PC-9 (cell line): ENCODE data around the gene SRSF2. TPM values are rescaled to one million over a fixed set of nuclear protein-coding genes. Genes with fewer than 3 reads are reported as not detected.

Experiments used
- BruUV-seq: library from RNA; stranded (reverse); fragments of 400-500 nt; replicated peaks from 2 replicates; lab custom pipeline; 2021; lab: Mats Ljungman, UMichigan
- CTCF ChIA-PET: fragments of 300-600 bp; sonication (Branson Sonifier 250); formaldehyde crosslinking; loops from one replicate; lab custom pipeline; 2022; ENCODE audit warnings: antibody characterized with exemption; lab: Charles Lee
- POLR2A ChIA-PET: fragments of 300-600 bp; sonication (Branson Sonifier 250); formaldehyde crosslinking; loops from one replicate; lab custom pipeline; 2022; ENCODE audit warnings: antibody characterized with exemption; ENCODE audit not compliant: unreplicated experiment; lab: Charles Lee
- DNase-seq, 2 experiments: peaks; one replicate each; pipeline versions ENCODE4 v3.0.0 to v3.0.0-alpha.2; 2015 to 2022; ENCODE audit warnings: mixed read lengths in 1 of 2
- H2AFZ ChIP-seq: fragments of 200-600 bp; sonication (generic); 2 replicates; pipeline ENCODE4 v1.8.1; 2017; ENCODE audit warnings: antibody characterized with exemption
- H3F3A ChIP-seq: fragments of 200-600 bp; sonication (generic); 2 replicates; pipeline ENCODE4 v1.8.1; 2017; ENCODE audit warnings: antibody characterized with exemption, mild to moderate bottlenecking, low read depth; ENCODE audit not compliant: insufficient read depth
- H3K27ac ChIP-seq: fragments of 200-600 bp; sonication (generic); 2 replicates; pipeline ENCODE4 v1.6.1; 2016; ENCODE audit warnings: mixed run types
- H3K27me3 ChIP-seq: fragments of 200-600 bp; sonication (generic); 2 replicates; pipeline ENCODE4 v1.6.1; 2016; ENCODE audit warnings: low read depth, mixed run types; ENCODE audit not compliant: insufficient read depth
- H3K36me3 ChIP-seq: fragments of 200-600 bp; sonication (generic); 2 replicates; pipeline ENCODE4 v1.6.1; 2016; ENCODE audit warnings: low read depth, mixed run types
- H3K4me1 ChIP-seq: fragments of 200-600 bp; sonication (generic); replicated peaks from 2 replicates; pipeline ENCODE4 v1.6.1; 2016; ENCODE audit warnings: mixed run types; ENCODE audit not compliant: insufficient read depth
- H3K4me2 ChIP-seq: fragments of 200-600 bp; sonication (generic); 2 replicates; pipeline ENCODE4 v1.6.1; 2017; ENCODE audit warnings: mixed run types
- H3K4me3 ChIP-seq: fragments of 200-600 bp; sonication (generic); 2 replicates; pipeline ENCODE4 v1.6.1; 2016; ENCODE audit warnings: mixed run types
- H3K79me2 ChIP-seq: fragments of 200-600 bp; sonication (generic); 2 replicates; pipeline ENCODE4 v1.6.1; 2017; ENCODE audit warnings: low read depth, mixed run types
- H3K9me2 ChIP-seq: fragments of 200-600 bp; sonication (generic); 2 replicates; pipeline ENCODE4 v1.8.1; 2017; ENCODE audit warnings: mild to moderate bottlenecking; ENCODE audit not compliant: insufficient read depth
- H3K9me3 ChIP-seq: fragments of 200-600 bp; sonication (generic); 2 replicates; pipeline ENCODE4 v1.8.1; 2016; ENCODE audit warnings: low read depth; ENCODE audit not compliant: insufficient read depth
- H4K20me1 ChIP-seq: fragments of 200-600 bp; sonication (generic); 2 replicates; pipeline ENCODE4 v1.8.1; 2017; ENCODE audit not compliant: insufficient read depth
- CTCF ChIP-seq: fragments of 200-600 bp; sonication (generic); conservative IDR thresholded peaks from 2 replicates; pipeline ENCODE4 v1.6.1; 2017; ENCODE audit warnings: mixed run types, antibody characterized with exemption, mild to moderate bottlenecking, moderate library complexity
- EZH2 ChIP-seq: fragments of 200-600 bp; sonication (generic); IDR thresholded peaks from 2 replicates; pipeline ENCODE4 v1.8.0; 2017; ENCODE audit warnings: antibody characterized with exemption, low read depth
- intact Hi-C: fragments of 100-400 bp; cut with micrococcal nuclease; formaldehyde crosslinking; loops from one replicate; pipeline ENCODE4 v1.10.0; 2022; ENCODE audit not compliant: unreplicated experiment
- total RNA-seq: library from RNA; stranded (reverse); gene quantifications from 2 replicates; pipeline ENCODE4 v1.2.3, GENCODE V29; 2021

The SRSF2 gene
- total RNA-seq, 1 experiment from 2014 or later = 186 TPM

DNA sequence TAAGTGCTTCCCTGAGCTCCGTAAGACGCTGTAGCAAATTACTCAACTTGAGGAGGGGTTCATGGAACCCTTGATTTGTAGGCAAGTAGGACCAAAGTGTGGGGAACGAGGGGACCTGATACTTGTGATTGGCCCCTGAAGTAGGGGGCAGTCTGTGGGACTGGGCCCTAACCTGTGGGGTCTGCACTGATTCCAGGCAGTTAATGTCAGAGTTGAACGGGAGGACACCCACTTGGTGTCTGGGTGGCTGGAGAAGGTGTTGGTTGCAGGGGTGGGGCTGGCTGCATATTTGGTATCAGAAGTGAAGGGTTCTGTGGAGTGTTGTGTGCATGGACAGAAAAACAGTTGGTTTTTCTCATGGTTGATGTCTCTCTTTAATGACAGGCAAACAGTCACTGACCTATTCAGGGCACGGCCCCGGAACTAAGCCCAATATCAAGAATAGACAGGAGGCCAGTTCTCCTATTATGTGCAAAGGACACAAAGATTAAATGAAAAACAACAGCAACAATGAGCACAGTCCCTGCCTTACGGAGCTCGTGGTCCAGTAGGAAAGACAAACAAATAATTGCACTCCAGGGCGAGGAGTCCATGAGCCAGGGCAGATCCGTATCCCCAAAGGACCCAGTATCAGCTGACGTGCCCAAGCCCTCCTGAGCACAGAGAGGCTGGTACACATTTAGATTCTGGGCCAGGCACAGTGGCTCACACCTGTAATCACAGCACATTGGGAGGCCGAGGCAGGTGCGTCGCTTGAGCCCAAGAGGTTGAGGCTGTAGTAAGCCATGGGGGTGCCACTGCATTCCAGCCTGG, 45.5 kb downstream of the SRSF2 start:
- Histone ChIP-seq H2AFZ (no peak overlapping the region), H3F3A (no peaks in the 10 kb centered on the region), H3K4me1 (no peaks in the 10 kb centered on the region), H3K27me3 (no peaks in the 10 kb centered on the region), H3K4me2 (no peak overlapping the region), H3K79me2 (no peaks in the 10 kb centered on the region), H3K36me3 (no peaks in the 10 kb centered on the region), H4K20me1 (no peaks in the 10 kb centered on the region), H3K4me3 (no peak overlapping the region), H3K27ac (no peak overlapping the region), H3K9me2 (no peaks in the 10 kb centered on the region), H3K9me3 (no peaks in the 10 kb centered on the region)
- no TSS peak for BruUV-seq
- intact Hi-C loops = no loop called here
- CTCF ChIA-PET = no interaction called here
- POLR2A ChIA-PET = no interaction called here
- no peak for TF ChIP-seq EZH2
- TF ChIP-seq CTCF = no peak
- DNase-seq = no peak

DNA sequence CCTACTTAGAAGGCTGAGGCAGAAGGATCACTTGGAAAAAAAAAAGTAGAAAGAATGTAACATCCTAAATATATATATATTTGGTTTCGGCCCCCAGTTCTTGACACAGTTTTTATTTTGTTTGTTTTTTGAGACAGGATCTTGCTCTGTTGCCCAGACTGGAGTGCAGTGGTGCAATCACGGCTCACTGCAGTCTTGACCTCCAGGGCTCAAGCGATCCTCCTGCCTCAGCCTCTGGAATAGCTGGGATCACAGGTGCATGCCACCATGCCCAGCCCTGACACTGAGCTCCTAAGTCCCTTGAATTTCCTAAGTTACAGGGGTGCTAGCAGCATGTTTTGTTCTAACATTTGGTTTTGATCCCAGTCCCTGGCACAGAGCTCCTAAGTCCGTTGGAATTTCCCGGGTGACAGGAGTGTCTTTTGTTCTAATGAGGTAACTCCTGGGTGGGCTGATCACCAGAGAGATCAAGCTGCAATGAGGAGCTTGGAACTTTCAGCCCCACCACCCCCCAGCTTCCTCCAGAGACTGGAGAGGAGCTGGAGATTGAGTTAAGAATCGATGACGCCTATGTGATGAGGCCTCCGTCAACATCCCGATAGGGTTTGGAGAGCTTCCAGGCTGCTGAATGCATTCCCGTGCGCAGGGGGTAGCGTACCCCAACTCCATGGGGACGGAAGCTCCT, 46.4 kb downstream of the SRSF2 start:
- POLR2A ChIA-PET = no interaction called here
- H3K4me3 ChIP-seq = no peak overlapping the region
- H3K79me2 ChIP-seq = no peaks in the 10 kb centered on the region
- no peak overlapping the region for H2AFZ ChIP-seq
- H4K20me1 ChIP-seq = no peaks in the 10 kb centered on the region
- BruUV-seq = no TSS peak
- no peak overlapping the region for H3K4me2 ChIP-seq
- CTCF ChIA-PET = no interaction called here
- no peaks in the 10 kb centered on the region for H3K4me1 ChIP-seq
- no peaks in the 10 kb centered on the region for H3K36me3 ChIP-seq
- H3F3A ChIP-seq = no peaks in the 10 kb centered on the region
- no peak overlapping the region for H3K27ac ChIP-seq
- no peak for DNase-seq
- intact Hi-C loops = no loop called here
- H3K27me3 ChIP-seq = no peaks in the 10 kb centered on the region
- no peaks in the 10 kb centered on the region for H3K9me3 ChIP-seq
- no peaks in the 10 kb centered on the region for H3K9me2 ChIP-seq
- TF ChIP-seq CTCF (no peak), EZH2 (no peak)

GRCh38 chr17:76689859-76690258, 47.3 kb downstream of the SRSF2 start:
- H4K20me1 ChIP-seq = no peaks in the 10 kb centered on the region
- no peak overlapping the region for H3K4me2 ChIP-seq
- TF ChIP-seq CTCF = no peak
- no peak for TF ChIP-seq EZH2
- no peaks in the 10 kb centered on the region for H3K9me3 ChIP-seq
- CTCF ChIA-PET = no interaction called here
- no peak overlapping the region for H3K27ac ChIP-seq
- no peaks in the 10 kb centered on the region for H3K9me2 ChIP-seq
- no peak for DNase-seq
- POLR2A ChIA-PET = interaction anchor here (0.7 kb wide), 1 partner anchor 122 kb away, joined by 9 read pairs; no protein-coding TSS in a partner anchor
- H3K4me1 ChIP-seq = no peaks in the 10 kb centered on the region
- no peaks in the 10 kb centered on the region for H3K27me3 ChIP-seq
- no TSS peak for BruUV-seq
- H3K4me3 ChIP-seq = no peak overlapping the region
- no peaks in the 10 kb centered on the region for H3K79me2 ChIP-seq
- intact Hi-C loops = no loop called here
- H2AFZ ChIP-seq = no peak overlapping the region
- no peaks in the 10 kb centered on the region for H3K36me3 ChIP-seq
- H3F3A ChIP-seq = no peaks in the 10 kb centered on the region
